ENCODE data around the gene PKP3. TPM values are rescaled to one million over a fixed set of nuclear protein-coding genes. Genes with fewer than 3 reads are reported as not detected.
A peak's percentile ranks its signal among the peaks of the same experiment; 100 is the strongest.

The PKP3 gene
- total RNA-seq, 2 experiments from 2014 or later: not detected

- intact Hi-C loops (cut with micrococcal nuclease; ENCODE audit: unreplicated experiment): loop anchor here (1.0 to 5.0 kb wide), 6 partner anchors 41 to 275 kb away; partner anchors contain the start of genes HRAS and LRRC56
- Histone ChIP-seq H3K4me1 (ENCODE audit: insufficient read depth, low read length, poor library complexity, severe bottlenecking) (peaks cover 37% of the 10 kb centered on the region), H3K9me3 (ENCODE audit: low read length) (no peaks in the 10 kb centered on the region), H3K36me3 (ENCODE audit: insufficient read depth, low read length) (peaks cover 3% of the 10 kb centered on the region; the same call in 1 of the 2 replicates), H3K27ac (ENCODE audit: low read depth, low read length, poor library complexity, severe bottlenecking) (peak overlapping the region; percentile 68), H3K79me2 (ENCODE audit: insufficient read depth, low read depth, low read length) (no peaks in the 10 kb centered on the region; the same call in 1 of the 2 replicates), H4K20me1 (ENCODE audit: insufficient read depth, low read length) (no peaks in the 10 kb centered on the region), H3K4me2 (ENCODE audit: low read length) (peak overlapping the region; percentile 86), H3K9me2 (ENCODE audit: insufficient read depth, low read length) (no peaks in the 10 kb centered on the region), H3K4me3 (ENCODE audit: low read depth, low read length, poor library complexity, severe bottlenecking) (peak overlapping the region; percentile 74), H2AFZ (ENCODE audit: low read length) (peak overlapping the region; percentile 35)
- ChIA-PET POLR2A (interaction anchor here (0.8 to 1.7 kb wide), 5 partner anchors 41 to 1559 kb away, joined by 3 to 6 read pairs (median 5); partner anchors contain the start of gene TMEM80), CTCF (ENCODE audit: unreplicated experiment) (interaction anchor here (0.6 to 2.2 kb wide), 2 partner anchors 41 to 43 kb away, joined by 3 to 13 read pairs; no protein-coding TSS in a partner anchor)
- TF ChIP-seq EZH2phosphoT487 (IDR thresholded peaks at IDR 0.05; ENCODE audit: borderline replicate concordance, low read depth, low read length) (no peak), CTCF (conservative IDR thresholded peaks at IDR 0.05; ENCODE audit: low read length) (peak; percentile 86)
- TSS peak; percentile 77 for BruUV-seq (replicated peaks)
- DNase-seq (ENCODE audit: low spot score): peak; percentile 96
Observed at GRCh38 chr11:447923-448731, 54.1 kb downstream of the PKP3 start.

GRCh38 chr11:449889-450808, 56.1 kb downstream of the PKP3 start, which contains the start of gene PTDSS2:
Gene PTDSS2, plus strand, starts transcription at chr11:450279. Its CDS starts 177 bp downstream, at chr11:450456.
- Histone ChIP-seq H2AFZ (ENCODE audit: low read length) (peak within 1 kb of the TSS; percentile 59), H3K4me1 (ENCODE audit: insufficient read depth, low read length, poor library complexity, severe bottlenecking) (peaks cover 37% of the 10 kb centered on the region), H4K20me1 (ENCODE audit: insufficient read depth, low read length) (no peaks in the 10 kb centered on the region), H3K27ac (ENCODE audit: low read depth, low read length, poor library complexity, severe bottlenecking) (peak within 1 kb of the TSS; percentile 68), H3K9me2 (ENCODE audit: insufficient read depth, low read length) (no peaks in the 10 kb centered on the region), H3K79me2 (ENCODE audit: insufficient read depth, low read depth, low read length) (no peaks in the 10 kb centered on the region; the same call in 1 of the 2 replicates), H3K4me2 (ENCODE audit: low read length) (peak within 1 kb of the TSS; percentile 86), H3K9me3 (ENCODE audit: low read length) (no peaks in the 10 kb centered on the region), H3K36me3 (ENCODE audit: insufficient read depth, low read length) (peaks cover 10% of the 10 kb centered on the region; the same call in 1 of the 2 replicates), H3K4me3 (ENCODE audit: low read depth, low read length, poor library complexity, severe bottlenecking) (peak within 1 kb of the TSS; percentile 74)
- intact Hi-C loops (cut with micrococcal nuclease; ENCODE audit: unreplicated experiment): loop anchor here (2.0 to 5.0 kb wide), 3 partner anchors 57 to 243 kb away; partner anchors contain the start of genes BET1L, HRAS, LRRC56 and RIC8A
- ChIA-PET POLR2A (interaction anchor here (0.6 to 1.7 kb wide), 5 partner anchors 10 to 356 kb away, joined by 3 to 5 read pairs (median 5); no protein-coding TSS in a partner anchor), CTCF (ENCODE audit: unreplicated experiment) (interaction anchor here (2.2 kb wide), 1 partner anchor 43 kb away, joined by 13 read pairs; no protein-coding TSS in a partner anchor)
- TF ChIP-seq EZH2phosphoT487 (IDR thresholded peaks at IDR 0.05; ENCODE audit: borderline replicate concordance, low read depth, low read length) (no peak), CTCF (conservative IDR thresholded peaks at IDR 0.05; ENCODE audit: low read length) (no peak)
- peak; percentile 97 for DNase-seq (ENCODE audit: low spot score)
- no TSS peak for BruUV-seq (replicated peaks)
